Head of caudate nucleus (tissue), 42 donors: ENCODE results near the gene CTDP1.
A peak's percentile ranks its signal among the peaks of the same experiment; 100 is the strongest.
"Not testable (repeated sequence)": the region's sequence is repeated elsewhere in the genome, so short reads cannot be mapped to it uniquely, and the experiment has no call there.

Experiments used
- DNase-seq, 42 donors: peaks; one replicate each; pipeline versions ENCODE4 v3.0.0 to v3.0.0-alpha.2; 2020 to 2021; ENCODE audit warnings: mixed read lengths in 7 of 42
- intact Hi-C: fragments of 100-400 bp; cut with DNase I; formaldehyde crosslinking; loops from one replicate; pipeline ENCODE4 v1.15.0; 2022

The CTDP1 gene

GRCh38 chr18:79732721-79733025, 53.1 kb downstream of the CTDP1 start:
- intact Hi-C loops: no loop called here

DNA sequence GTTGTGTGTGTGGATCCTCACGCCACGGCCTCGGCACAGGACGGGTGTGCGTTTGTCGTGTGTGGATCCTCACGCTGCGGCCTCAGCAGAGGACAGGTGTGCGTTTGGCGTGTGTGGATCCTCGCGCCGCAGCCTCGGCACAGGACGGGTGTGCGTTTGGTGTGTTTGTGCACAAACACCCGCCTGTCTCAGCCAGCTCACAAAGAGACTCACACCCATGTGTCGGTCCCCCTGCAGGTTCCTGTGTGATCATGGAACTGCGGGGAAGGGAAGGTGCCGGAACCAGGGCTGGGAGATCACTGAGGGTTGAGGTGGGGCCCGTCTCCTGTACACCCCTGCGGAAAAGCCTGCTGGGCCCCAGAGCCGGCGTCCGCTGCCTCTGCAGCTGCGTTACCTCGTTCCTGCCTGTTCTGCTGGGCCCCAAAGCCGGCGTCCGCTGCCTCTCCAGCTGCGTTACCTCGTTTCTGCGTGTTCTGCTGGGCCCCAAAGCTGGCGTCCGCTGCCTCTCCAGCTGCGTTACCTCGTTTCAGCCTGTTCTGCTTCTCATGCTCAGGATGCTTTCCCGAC, 53.6 kb downstream of the CTDP1 start:
- intact Hi-C loops: no loop called here
- no peak for DNase-seq

More at GRCh38 chr18:79732721-79733025, 53.1 kb downstream of the CTDP1 start:
- DNase-seq: no peak

GRCh38 chr18:79733986-79734770, 54.6 kb downstream of the CTDP1 start:
- peak in 4 of 42 donors; percentile 25 to 59 (median 40) for DNase-seq
- intact Hi-C loops: no loop called here

DNA sequence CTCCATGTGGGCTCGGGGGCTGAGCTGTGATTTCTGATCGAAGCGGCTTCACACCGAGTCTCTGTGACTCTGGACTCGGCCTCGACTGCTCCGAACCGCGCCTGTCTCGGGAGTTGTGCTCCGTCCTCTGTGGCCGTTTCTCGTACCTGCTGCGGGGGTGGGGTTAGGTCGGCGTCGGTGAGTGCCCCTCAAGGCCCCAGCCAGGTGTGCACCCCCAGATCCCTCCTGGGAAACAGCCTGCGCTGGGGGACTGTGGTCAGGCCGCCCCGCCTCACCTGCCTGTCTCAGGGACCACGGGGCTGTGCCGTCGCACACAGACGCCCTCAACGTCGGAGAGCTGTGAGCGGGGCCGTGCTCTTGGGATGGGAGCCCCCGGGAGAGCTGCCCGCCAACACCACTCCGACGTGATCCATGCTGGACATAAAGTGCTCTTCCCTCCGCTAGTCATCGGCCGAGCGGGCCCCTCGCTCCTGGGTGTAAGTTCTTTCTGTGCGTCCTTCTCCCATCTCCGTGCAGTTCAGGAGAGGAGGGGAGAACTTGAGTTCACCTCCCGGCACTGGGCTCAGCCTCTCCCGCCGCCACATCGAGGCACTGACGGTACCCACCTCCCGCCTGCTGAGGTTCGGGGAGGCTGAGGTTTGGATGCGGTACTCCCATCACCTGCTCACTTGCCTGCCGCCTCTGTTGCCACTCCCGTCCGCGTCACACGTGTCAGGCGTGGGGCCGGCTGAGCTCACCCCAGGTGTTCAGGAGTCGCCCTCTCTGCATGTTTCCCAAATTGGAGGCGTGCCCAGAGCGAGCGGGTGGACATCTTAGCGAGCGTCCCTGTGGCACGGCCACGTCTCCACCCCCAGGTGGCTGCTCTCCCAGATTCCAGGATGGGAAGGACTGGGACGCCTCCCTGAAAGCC, 55.7 kb downstream of the CTDP1 start:
- intact Hi-C loops: no loop called here
- DNase-seq: no peak

- intact Hi-C loops: no loop called here
Observed at GRCh38 chr18:79736230-79736629, 56.6 kb downstream of the CTDP1 start.

DNA sequence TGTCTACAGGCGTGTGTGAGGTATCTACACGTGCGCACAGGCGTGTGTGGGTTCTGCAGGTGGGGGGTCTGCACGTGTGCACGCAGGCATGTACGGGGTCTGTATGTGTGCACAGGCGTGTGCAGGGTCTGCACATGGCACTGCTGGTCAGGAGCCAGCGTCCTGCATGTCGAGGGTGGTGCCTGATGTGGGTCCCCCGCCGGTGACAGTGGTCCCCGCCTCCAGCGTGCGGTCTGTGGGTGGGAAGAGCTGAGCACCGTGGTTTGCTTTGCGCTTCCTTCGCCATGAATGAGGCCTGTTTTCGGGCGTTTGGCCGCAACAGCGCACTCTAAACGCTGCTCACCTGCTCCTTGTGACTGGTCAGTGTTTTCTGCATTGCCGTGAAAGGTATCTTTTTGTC, 57.2 kb downstream of the CTDP1 start:
- DNase-seq: peak in 1 of 42 donors; percentile 1
- intact Hi-C loops: no loop called here

More at GRCh38 chr18:79736230-79736629, 56.6 kb downstream of the CTDP1 start:
- DNase-seq: no peak

- intact Hi-C loops: no loop called here
- DNase-seq: peak in 2 of 42 donors; percentile 7 to 25
Observed at GRCh38 chr18:79737426-79737825, 57.8 kb downstream of the CTDP1 start.

- DNase-seq: peak in 11 of 42 donors; percentile 8 to 66 (median 36)
- intact Hi-C loops: no loop called here
Observed at GRCh38 chr18:79738041-79738461, 58.4 kb downstream of the CTDP1 start.

GRCh38 chr18:79738581-79739439, 59.2 kb downstream of the CTDP1 start:
- intact Hi-C loops: no loop called here
- DNase-seq: peak in 4 of 42 donors; percentile 10 to 42 (median 28)

- DNase-seq: no peak
- intact Hi-C loops: no loop called here
Observed at GRCh38 chr18:79739440-79739778, 59.8 kb downstream of the CTDP1 start.

DNA sequence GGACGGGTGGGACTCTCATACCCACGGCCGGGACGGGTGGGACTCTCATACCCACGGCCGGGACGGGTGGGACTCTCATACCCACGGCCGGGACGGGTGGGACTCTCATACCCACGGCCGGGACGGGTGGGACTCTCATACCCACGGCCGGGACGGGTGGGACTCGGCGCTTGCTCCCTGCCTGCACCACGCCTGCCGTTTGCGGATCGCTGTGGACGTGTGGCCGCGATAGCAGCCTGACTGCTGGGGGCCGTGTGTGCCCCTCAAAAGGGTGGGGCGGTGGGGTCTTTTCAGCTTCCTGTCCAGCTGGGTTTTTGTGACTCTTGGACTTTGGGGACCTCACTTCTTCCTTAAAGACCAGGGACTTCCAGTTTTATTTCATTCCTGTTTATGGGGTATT, 60.4 kb downstream of the CTDP1 start:
- intact Hi-C loops: not testable (repeated sequence)
- DNase-seq: peak in 5 of 42 donors; percentile 4 to 39 (median 10)

DNA sequence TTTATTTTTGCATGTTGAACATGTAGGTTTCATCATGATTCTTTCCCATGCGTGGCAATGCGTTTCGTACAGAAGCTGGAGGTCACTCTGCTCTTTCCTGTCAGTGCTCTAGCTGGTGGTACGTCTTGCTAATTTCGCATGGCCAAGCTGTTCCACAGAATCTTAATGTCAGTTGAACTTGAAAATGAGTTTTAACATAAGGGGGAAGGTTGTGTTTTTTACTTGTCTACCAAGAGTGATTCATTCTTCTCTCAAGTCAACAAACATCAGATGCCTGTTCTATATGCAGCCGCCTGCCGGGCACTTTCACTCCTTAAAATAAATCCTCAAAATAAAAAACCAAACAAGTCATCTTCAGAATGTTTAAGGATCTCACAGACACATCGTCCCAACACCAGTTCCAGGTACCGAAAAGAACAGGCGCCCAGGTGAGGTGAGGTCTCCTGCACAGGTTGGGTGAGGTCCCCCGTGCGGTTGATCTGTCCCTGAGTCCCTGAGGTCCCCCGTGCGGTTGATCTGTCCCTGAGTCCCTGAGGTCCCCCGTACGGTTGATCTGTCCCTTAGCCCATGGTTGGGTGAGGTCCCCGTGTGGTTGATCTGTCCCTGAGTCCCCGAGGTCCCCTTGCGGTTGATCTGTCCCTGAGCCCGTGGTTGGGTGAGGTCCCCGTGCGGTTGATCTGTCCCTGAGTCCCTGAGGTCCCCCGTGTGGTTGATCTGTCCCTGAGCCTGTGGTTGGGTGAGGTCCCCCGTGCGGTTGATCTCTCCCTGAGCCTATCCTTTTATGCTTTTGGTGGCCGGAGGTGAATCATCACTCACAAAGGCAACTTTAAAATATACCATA, 61.1 kb downstream of the CTDP1 start:
- DNase-seq: peak in 6 of 42 donors; percentile 3 to 27 (median 11)
- intact Hi-C loops: no loop called here

GRCh38 chr18:79741362-79741700, 61.7 kb downstream of the CTDP1 start:
- peak in 2 of 42 donors; percentile 4 to 18 for DNase-seq
- intact Hi-C loops: no loop called here

DNA sequence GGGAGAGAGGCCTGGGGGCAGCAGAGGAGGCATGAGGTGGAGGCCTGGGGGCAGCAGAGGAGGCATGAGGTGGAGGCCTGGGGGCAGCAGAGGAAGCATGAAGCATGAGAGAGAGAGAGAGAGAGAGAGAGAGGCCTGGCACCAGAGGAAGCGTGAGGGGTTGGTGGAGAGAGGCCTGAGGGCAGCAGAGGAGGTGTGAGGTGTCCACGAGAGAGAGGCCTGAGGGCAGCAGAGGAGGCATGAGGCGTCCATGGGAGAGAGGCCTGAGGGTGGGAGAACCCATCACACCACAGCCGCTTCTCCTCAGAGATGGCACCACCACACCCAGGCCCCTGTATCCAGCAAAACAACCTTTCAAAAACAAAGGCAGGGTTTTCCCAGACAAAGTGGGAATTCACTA, 62.5 kb downstream of the CTDP1 start:
- intact Hi-C loops: no loop called here
- DNase-seq: peak in 5 of 42 donors; percentile 0 to 13 (median 4)

DNA sequence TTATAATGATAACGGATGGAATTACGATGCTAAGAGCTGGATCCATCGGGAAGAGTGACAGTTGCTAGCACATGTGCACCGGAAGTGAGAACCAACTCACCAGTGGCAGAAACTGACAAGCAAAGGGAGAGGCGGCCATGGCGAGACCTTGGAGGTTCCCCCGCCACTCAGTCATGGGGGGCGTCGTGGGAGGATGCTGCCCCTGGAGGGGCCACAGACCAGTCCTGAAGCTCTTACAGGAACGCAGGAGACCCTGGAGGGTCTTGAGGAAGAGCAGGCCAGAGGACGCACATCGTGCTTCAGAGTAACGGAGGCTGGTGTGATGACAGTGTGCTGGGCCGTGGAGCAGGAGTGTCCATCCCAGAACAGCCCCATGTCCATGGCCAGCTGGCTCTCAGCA, 65.0 kb downstream of the CTDP1 start:
- intact Hi-C loops: no loop called here
- DNase-seq: peak in 4 of 42 donors; percentile 2 to 16 (median 3)

DNA sequence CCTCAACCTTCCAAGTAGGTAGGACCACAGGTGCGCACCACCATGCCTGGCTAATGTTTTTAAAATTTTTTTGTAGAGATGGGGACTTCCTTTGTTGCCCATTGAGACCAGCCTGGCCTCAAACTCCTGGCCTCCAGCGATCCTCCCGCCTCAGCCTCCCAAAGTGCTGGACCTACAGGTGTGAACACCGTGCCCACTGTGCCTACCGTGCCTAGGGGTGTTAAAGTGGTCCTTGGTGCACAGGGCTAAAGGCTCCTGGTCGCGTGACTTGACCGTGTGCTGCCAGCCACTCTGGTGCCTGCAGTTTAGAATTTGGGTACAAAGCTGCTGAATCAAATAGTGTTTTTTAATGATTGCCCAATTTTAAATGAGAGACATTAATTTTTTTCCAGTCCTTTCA, 67.1 kb downstream of the CTDP1 start:
- intact Hi-C loops: no loop called here
- peak in 7 of 42 donors; percentile 1 to 25 (median 11) for DNase-seq

- peak in 9 of 42 donors; percentile 2 to 37 (median 8) for DNase-seq
- intact Hi-C loops: no loop called here
Observed at GRCh38 chr18:79747156-79747845, 67.7 kb downstream of the CTDP1 start.
